Kidney epithelial cell (primary cell): ENCODE results near the gene ZNF280D. TPM values are rescaled to one million over a fixed set of nuclear protein-coding genes. Genes with fewer than 3 reads are reported as not detected.
"Not testable (repeated sequence)": the region's sequence is repeated elsewhere in the genome, so short reads cannot be mapped to it uniquely, and the experiment has no call there.

Source experiments
- DNase-seq: peaks from one replicate; pipeline ENCODE4 v3.0.0-alpha.2; 2010; ENCODE audit warnings: low read depth
- H3K27me3 ChIP-seq: 2 replicates; pipeline ENCODE4 v1.6.0; 2011; ENCODE audit warnings: low read length; ENCODE audit not compliant: control insufficient read depth, insufficient read depth
- H3K36me3 ChIP-seq: 2 replicates; pipeline ENCODE4 v1.5.1; 2011; ENCODE audit warnings: low read length; ENCODE audit not compliant: control insufficient read depth, insufficient read depth
- H3K4me3 ChIP-seq: 2 replicates; pipeline ENCODE4 v1.5.1; 2011; ENCODE audit warnings: low read depth, mild to moderate bottlenecking, control low read depth, low read length
- total RNA-seq: library from RNA; depleted of rRNA; stranded (reverse); fragments of >200 nt; gene quantifications from 2 replicates; pipeline ENCODE4 v1.2.3, GENCODE V29; 2015
- TF ChIP-seq, protein P1 (sequence below): IDR thresholded peaks from 2 replicates; pipeline ENCODE4 v1.5.1; 2011; ENCODE audit warnings: mild to moderate bottlenecking, moderate library complexity, low read length, control low read depth, inconsistent platforms; ENCODE audit not compliant: insufficient read depth, poor library complexity, severe bottlenecking

ZNF280D gene
- total RNA-seq, 1 donor from 2014 or later: 13.3 TPM

DNA sequence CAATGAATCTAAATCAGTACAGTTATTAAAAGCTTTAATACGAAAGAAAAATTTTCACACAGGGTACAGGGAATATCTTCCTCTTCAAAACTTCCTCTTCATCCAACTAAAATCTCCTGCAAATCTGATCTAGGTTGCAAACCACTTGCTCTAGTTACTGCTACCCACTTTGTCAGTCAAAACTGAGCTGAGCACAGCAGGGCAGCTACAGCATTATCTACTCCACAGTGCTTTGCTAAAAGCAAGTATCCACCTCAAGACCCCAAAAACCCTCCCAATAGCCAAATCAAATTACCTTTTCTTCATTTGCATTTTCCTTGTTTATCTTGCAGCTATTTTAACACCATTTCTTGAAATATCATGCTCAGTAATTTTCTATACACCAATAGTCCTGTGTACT, 14.7 kb downstream of the ZNF280D start:
- TF ChIP-seq, protein P1, sequence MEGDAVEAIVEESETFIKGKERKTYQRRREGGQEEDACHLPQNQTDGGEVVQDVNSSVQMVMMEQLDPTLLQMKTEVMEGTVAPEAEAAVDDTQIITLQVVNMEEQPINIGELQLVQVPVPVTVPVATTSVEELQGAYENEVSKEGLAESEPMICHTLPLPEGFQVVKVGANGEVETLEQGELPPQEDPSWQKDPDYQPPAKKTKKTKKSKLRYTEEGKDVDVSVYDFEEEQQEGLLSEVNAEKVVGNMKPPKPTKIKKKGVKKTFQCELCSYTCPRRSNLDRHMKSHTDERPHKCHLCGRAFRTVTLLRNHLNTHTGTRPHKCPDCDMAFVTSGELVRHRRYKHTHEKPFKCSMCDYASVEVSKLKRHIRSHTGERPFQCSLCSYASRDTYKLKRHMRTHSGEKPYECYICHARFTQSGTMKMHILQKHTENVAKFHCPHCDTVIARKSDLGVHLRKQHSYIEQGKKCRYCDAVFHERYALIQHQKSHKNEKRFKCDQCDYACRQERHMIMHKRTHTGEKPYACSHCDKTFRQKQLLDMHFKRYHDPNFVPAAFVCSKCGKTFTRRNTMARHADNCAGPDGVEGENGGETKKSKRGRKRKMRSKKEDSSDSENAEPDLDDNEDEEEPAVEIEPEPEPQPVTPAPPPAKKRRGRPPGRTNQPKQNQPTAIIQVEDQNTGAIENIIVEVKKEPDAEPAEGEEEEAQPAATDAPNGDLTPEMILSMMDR: no peak
- no peak for DNase-seq
- Histone ChIP-seq H3K36me3 (no peaks in the 10 kb centered on the region), H3K4me3 (no peak overlapping the region), H3K27me3 (no peaks in the 10 kb centered on the region)

- Histone ChIP-seq H3K4me3 (no peak overlapping the region), H3K36me3 (no peaks in the 10 kb centered on the region), H3K27me3 (no peaks in the 10 kb centered on the region)
- no peak for DNase-seq
- TF ChIP-seq, protein P1: no peak
Measured at GRCh38 chr15:56716334-56716733, 17.0 kb downstream of the ZNF280D start.

- H3K36me3 ChIP-seq: no peaks in the 10 kb centered on the region
- no peak overlapping the region for H3K4me3 ChIP-seq
- H3K27me3 ChIP-seq: no peaks in the 10 kb centered on the region
- no peak for DNase-seq
- TF ChIP-seq, protein P1: no peak
Measured at GRCh38 chr15:56715220-56715619, 18.1 kb downstream of the ZNF280D start.

DNA sequence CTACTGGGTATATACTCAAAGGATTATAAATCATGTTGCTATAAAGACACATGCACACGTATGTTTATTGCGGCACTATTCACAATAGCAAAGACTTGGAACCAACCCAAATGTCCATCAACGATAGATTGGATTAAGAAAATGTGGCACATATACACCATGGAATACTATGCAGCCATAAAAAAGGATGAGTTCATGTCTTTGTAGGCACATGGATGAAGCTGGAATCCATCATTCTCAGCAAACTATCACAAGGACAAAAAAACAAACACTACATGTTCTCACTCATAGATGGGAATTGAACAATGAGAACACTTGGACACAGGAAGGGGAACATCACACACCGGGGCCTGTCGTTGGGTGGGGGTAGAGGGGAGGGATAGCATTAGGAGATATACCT, 23.8 kb downstream of the ZNF280D start:
- not testable (repeated sequence) for H3K4me3 ChIP-seq, H3K27me3 ChIP-seq, H3K36me3 ChIP-seq, DNase-seq

DNA sequence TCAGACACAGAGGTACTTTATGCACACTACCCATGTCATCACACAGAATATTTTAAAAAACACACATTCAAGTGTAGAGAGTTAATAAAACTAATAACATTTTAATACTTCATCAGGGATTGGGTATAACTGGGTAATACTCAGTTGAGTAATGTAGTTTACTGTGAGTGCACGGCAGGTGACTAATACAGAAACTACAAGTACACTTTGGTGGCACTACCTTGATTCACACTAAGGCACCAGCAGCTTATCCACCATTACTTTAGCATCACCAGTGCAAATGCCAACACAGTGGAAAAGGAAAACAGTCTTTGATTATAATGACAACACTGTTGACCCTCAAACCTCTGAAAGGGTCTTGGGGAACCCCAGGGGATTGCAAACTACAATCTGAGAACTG, 33.6 kb downstream of the ZNF280D start:
- no peak for DNase-seq
- H3K27me3 ChIP-seq: no peaks in the 10 kb centered on the region
- H3K4me3 ChIP-seq: no peak overlapping the region
- H3K36me3 ChIP-seq: no peaks in the 10 kb centered on the region
- TF ChIP-seq, protein P1: no peak

DNA sequence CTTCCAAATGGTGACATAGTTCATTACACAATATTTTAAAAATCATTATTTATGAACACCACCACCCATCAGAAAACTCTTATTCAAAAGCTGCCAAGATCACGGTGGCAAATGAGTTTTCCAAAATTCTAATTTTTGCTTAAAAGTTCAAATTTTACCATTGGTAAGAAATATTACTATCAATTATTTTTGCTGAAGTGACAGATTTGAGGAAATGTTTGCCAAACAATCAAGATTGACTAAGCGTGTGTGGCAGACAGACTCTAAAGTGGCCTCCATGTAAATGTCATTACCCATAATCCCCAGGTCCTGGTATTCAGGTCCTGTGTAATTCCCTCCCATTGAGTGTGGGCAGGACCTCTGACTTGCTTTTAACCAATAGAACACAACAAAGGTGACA, 35.0 kb downstream of the ZNF280D start:
- H3K36me3 ChIP-seq: no peaks in the 10 kb centered on the region
- TF ChIP-seq, protein P1: no peak
- H3K4me3 ChIP-seq: no peak overlapping the region
- DNase-seq: no peak
- H3K27me3 ChIP-seq: no peaks in the 10 kb centered on the region
